HG02981 (cell line): Measurements from ENCODE around the gene BCORL1.
A peak's percentile ranks its signal among the peaks of the same experiment; 100 is the strongest.

Experiments used
- ATAC-seq: cut with Tn5 transposase; IDR thresholded peaks from one replicate; pipeline ENCODE4 v1.9.1; 2021; ENCODE audit warnings: mild to moderate bottlenecking, moderate library complexity; ENCODE audit not compliant: unreplicated experiment

The BCORL1 gene, protein sequence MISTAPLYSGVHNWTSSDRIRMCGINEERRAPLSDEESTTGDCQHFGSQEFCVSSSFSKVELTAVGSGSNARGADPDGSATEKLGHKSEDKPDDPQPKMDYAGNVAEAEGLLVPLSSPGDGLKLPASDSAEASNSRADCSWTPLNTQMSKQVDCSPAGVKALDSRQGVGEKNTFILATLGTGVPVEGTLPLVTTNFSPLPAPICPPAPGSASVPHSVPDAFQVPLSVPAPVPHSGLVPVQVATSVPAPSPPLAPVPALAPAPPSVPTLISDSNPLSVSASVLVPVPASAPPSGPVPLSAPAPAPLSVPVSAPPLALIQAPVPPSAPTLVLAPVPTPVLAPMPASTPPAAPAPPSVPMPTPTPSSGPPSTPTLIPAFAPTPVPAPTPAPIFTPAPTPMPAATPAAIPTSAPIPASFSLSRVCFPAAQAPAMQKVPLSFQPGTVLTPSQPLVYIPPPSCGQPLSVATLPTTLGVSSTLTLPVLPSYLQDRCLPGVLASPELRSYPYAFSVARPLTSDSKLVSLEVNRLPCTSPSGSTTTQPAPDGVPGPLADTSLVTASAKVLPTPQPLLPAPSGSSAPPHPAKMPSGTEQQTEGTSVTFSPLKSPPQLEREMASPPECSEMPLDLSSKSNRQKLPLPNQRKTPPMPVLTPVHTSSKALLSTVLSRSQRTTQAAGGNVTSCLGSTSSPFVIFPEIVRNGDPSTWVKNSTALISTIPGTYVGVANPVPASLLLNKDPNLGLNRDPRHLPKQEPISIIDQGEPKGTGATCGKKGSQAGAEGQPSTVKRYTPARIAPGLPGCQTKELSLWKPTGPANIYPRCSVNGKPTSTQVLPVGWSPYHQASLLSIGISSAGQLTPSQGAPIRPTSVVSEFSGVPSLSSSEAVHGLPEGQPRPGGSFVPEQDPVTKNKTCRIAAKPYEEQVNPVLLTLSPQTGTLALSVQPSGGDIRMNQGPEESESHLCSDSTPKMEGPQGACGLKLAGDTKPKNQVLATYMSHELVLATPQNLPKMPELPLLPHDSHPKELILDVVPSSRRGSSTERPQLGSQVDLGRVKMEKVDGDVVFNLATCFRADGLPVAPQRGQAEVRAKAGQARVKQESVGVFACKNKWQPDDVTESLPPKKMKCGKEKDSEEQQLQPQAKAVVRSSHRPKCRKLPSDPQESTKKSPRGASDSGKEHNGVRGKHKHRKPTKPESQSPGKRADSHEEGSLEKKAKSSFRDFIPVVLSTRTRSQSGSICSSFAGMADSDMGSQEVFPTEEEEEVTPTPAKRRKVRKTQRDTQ (N-terminal part only)

DNA sequence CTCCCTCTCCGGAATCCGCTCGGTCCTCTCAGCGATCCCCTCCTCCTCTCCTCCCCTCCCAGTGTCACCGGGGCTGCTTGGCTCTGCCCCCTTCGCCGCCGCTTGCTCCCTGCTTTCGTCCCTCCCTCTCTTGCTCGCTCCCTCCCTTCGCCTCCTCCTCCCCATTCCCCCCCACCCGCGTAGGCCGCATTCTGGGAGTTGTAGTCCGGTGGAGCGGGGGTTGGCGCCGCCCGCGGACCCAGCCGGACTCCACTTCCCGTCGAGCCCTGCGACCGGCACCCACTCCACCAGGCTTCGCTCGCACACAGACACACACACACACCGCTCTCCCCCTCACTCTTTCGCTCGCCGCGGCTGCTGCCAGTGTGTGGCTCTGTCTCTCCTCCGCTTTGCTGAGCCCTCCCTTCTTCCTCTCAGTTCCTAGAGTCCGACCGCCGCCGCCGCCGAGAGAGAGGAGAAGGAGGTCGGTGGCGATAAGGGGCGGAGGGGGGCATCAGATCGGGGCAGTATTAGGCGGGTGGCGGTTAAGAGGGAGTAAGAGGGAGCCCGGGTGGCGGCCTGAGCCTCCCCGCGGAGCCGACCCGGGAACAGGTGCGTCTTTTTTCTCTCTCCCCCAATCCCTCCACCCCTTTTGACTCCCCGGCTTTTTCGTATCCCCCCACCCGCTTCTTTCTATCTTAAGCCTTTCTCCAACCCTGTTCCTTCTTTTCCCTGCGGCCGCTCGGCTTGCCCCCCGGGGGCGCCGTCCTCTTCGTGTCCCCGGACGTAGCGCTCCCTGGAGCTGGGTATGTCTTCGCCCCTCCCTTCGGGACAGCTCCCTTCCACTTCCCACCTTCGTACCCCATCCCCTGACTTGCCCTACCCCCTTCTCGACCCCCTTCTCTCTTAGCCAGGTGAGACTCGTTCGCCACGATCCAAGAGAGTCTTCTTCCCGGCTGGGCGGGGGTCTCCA lies at the start of gene BCORL1:
Gene BCORL1, plus strand, starts transcription at position 336 of the 952 bp plus-strand sequence. CDS start 22,597 bp downstream, outside the sequence.
- peak; percentile 89 for ATAC-seq

DNA sequence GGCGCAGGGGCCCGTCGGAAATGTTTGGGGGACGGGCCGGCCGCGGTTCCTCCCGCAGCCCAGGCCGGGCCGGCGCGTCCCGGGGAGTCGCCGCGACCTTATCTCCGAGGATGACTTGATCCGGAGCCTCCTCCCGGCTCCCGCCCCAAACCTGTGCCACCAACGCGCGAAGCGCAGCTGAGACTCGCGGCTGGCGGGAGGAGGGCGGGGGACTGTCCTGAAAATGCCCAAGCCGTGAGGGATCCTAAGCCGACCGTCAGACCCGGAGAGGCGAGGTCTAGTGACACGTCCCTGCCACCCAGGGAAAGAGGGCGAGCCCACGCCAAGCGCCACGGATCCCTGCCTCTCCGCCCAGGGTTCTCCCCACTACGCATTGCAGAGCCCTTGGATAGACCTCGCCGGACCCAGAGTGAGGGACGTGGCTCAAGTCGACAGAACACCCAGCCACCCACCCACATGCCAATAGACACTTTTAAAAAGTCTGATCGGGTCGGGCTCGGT lies 49.6 kb upstream of the BCORL1 start:
- ATAC-seq = peak; percentile 4

DNA sequence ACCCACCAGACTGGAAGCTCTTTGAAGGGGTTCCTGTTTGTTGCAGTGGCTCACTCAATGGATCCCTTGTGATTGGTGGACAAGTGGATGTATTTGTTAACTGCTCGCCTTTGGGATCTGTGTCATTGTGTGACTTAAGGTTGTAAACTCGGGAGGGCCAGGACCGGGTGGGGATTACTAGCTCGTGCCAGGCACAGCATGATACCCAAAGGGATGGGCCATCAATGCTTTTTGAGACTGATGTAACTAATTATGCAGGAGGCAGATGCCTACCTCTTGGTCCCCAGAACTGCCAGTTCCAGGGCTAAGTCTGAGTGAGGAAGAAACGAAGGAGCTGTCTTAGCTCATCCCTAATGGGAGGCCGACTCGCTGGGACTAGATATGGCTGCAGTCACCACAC lies 48.7 kb upstream of the BCORL1 start:
- ATAC-seq = no peak

DNA sequence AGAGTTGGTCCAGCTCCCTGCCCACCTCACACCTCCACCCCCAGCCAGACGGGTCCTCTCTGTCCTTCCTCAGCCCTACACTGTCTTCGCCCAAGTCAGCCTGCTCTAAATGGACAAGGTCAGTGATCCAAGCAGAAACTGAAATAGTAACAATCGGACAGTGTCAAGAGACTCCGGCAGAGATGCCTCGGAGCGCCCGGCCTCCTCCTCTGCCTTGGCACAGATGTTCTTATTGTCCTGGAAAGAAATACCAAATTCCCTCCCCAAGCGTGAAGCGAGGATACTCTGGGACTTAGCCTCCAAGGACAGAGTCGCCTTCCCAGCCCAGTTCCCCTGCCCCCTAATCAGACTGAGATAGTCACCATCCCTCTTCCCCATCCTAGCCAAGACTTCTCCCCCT lies 48.0 kb upstream of the BCORL1 start:
- no peak for ATAC-seq

DNA sequence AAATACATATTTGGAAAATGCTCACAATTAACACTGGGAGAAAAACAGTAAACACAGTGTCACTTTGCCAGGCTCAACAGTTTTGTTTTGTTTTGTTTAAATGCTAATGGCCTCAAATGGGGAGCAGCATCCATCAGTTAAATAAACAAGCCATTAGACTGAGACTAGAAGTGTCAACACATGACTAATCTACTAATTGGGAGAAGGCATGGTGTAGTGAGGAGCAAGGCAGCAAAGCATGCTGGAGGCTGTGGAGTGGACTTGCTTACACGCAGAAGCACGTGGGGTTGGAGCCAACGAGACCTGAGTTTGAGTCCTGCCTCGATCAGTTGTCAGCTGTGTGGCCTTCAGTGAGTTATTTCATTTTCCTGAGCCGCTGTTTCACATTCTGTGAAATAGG lies 47.5 kb upstream of the BCORL1 start:
- no peak for ATAC-seq

DNA sequence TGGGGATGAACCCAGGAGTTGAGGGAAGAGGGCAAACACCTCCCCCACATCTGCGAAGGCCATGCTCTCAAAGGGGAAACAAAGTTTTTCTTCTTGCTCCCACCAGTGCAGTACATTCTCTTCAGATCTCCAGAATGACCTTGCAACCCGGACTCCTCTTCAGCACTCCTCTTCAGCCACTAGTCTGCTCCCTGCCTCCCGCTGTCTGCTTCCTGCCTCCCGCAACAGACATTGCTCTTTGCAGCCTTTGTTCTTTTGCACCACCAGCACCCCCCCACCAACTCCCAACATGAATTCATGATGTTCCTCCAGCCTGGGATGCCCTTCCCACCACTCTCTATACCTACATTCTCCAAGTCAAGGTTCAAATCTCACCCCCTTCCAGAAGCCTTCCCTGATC lies 44.4 kb upstream of the BCORL1 start:
- ATAC-seq = no peak

DNA sequence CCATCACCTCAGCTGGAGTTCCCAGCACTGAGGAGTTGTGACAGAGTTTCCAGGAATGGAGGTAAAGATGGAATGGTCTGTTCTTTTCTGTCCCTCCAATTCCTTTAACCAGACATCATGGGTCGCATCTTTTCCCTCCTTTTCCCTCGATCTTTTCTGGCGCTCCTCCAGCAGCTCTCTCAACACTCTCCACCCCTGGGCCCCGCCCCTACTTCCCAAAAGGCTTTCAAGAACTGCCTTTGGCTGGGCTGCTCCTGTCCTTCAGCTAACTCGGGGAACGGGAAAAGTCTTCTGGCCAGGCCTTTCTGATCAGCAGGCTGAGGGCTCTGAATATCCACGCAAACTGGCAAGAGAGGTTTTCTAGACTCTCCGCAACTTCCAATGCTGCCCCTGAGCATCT lies 42.4 kb upstream of the BCORL1 start:
- no peak for ATAC-seq

DNA sequence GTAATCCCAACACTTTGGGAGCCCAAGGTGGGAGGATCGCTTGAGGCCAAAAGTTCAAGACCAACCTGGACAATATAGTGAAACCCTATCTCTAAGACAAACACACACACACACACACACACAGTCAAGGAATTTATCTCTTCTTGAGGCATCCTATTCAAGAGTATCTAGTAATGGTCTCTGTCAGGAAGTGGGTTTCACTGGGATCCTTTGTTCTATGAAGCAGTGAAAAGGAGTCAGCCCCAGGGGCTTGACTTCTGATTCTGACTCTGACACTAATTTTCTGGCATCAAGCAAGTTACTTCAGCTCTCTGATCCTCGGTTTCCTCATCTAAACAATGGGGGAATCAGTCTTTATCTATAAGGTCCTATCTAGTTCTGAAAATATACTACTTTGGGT lies 41.7 kb upstream of the BCORL1 start:
- no peak for ATAC-seq

DNA sequence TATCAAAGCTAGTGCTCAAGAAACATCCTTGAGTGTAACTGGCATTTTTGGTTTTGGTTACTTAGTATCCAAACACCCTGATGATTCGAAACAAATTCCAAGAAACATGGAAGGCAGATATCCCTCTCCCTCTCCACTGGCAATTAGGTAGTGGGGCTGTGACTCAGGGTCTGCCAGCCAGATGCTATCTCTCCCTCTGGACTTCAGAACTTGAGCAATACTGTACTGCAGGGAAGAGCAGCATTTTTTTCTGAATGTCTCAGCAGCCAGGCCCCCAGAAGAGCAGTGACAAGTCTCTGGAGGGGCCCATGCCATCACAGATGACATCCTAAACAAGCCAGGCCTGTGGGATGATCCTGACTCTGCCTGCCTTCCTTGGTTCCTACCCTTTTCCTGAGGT lies 37.3 kb upstream of the BCORL1 start:
- no peak for ATAC-seq

DNA sequence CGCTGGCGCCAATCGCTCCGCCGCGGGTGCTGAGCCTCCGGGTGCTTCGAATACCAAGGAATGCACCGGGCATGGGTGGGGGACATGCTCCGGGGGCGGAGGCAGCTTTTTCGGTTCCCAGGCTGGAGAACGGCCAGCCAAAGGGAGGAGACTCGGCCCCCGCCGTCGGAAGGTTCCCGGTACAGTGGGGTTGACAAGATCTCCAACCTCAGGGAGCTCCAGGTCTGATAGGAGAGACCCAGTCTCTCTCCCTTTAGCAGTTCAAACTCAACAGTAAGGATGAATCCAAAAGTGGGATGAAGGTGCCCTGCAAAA lies 29.1 kb upstream of the BCORL1 start:
- ATAC-seq = no peak

DNA sequence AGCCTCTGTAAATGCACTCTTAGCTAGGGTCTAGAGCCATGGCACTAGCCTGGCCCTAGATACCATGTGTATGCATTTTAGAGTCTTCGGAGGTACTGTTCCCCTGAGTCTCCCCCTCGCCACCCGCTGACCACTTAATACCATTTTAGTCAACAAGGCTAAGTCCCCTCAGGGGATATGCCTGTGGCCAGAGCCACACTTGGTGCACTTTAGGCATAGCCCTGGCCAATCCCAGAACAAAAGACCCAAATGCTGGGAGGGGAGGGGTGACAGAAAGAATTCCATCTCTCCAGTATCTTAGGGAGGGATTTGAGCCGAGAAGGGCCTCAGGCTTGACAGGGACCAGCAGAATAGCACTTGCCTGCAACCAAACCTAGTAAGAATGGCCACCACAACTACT lies 28.6 kb upstream of the BCORL1 start:
- ATAC-seq = no peak

DNA sequence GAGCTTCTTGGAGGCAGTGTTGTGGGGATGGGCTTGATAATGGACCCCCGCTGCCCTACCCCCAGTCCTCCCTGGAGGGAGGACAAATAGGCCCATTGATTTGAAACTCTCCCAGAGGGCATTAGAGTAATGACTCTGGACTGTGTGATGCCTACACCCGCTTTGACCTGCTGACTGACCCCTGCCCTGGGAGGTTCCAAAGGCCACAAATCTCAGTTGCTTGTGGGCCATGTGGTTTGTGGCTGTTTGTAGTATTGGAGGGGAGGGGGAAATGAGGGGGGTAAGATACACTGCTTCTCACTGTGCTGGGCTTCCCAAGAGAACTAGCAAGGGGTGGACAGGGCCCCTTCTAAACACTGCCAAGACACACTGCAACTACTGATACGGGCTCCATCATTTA lies 27.6 kb upstream of the BCORL1 start:
- no peak for ATAC-seq

DNA sequence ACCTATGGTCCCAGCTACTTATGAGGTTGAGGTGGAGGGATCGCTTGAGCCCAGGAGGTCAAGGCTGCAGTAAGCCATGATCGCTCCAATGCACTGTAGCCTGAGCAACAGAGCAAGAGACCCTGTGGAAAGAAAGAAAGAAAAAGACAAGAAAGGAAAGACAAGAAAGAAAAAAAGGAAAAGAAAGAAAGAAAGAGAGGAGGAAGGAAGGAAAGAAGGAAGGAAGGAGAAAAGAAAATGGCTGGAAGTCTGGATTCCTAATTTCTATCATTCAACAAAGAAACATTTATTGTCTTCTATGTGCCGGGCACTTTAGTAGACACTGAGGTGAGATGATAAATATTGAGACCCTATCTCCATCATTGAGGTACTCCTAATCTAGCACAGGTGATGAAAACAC lies 26.8 kb upstream of the BCORL1 start:
- no peak for ATAC-seq

DNA sequence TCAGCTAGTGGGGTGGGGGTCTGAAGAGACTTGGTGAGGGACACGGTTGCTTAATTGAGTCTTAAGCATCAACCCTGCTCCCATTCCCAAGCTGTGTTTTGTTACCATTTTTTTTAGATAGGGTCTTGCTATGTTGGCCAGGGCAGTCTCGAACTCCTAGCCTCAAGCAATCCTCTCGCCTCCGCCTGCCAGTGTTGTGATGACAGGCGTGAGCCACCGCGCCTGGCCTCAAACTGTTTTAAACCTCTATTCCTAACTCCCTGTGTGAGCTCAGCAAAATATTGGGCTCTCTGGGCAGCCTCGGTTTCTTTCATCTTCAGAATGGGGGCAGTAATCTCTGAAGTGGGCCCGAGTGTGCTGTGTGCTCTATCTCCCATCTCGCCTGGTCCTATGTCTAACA lies 26.3 kb upstream of the BCORL1 start:
- no peak for ATAC-seq

DNA sequence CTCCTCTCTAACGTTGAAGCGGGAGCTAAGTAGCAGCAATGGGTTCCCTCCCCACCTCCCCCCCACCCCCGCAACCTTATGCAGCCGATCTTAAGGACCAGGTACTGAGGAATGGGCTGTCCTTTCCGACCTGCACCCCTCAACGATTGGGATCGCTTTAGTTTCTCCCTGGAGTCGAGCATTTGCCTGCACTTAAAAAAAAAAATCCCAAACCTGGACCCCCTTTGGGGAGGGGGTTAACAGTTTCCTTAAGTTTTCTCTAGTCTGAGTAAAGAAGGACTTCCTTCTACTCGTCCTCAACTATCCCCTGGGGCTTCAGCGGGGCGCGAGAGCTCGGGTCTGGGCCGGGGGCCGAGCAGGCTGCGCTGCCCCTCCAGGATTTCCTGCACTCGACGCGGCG lies 25.7 kb upstream of the BCORL1 start:
- ATAC-seq = peak; percentile 2

DNA sequence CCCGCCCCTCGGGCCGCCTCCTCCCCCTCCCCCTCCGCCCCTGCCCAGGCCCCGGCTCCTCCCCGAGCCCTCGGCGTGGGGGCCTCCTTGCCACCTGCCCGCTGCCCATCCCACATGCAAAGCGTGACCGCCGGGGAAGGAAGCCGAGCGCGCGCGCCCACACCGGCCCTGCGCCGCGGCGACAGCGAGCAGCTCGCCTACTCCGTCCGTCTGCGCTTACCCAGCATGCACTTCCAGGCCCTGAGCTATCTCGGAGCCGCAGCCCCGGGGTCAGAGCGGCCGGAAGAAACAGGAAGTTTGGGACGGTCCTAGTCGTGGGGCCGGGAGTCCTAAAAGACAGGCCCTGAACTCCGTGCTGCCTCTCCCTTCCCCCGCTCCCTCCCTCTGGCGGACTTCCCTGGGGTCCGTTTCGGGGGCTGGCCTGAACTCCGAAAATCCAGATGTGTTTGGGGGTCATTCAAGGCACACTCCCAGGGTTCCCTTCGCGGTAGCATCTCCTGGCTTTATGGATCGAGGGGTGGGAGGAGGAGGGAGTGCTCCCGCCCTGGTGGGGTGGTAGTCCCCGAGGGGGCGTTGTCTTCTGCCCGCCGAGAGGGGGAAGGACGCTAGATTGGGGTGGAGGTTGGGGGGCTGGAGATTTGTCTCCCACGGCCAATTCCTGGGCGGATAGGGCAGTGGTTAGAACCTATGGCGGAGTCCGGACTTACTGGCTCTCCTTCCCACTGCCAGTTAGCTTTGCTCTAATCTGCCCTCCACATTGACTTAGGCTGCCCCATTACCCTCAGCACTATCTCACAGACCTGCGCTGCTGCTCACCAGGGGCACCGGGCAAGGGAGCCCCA lies 25.0 kb upstream of the BCORL1 start:
- ATAC-seq = peak; percentile 51

DNA sequence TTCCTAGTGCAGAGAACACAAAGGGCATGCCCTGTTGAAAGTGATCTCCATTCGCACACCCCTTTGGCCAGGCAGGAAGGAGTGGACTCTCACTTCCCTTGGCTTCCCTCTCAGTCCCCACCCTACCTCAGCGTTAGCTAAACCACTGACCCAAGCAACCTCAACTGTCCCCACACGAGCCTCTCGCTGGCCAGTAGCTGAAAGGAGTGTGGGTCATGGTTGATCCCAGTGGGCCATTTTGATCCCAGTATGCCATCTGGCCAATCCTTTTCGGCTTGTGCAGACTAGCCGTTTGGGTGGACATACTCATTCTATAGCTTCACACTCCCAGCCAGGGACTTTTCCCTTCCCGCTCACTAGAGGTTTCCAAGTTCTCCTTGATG lies 24.4 kb upstream of the BCORL1 start:
- ATAC-seq = no peak

DNA sequence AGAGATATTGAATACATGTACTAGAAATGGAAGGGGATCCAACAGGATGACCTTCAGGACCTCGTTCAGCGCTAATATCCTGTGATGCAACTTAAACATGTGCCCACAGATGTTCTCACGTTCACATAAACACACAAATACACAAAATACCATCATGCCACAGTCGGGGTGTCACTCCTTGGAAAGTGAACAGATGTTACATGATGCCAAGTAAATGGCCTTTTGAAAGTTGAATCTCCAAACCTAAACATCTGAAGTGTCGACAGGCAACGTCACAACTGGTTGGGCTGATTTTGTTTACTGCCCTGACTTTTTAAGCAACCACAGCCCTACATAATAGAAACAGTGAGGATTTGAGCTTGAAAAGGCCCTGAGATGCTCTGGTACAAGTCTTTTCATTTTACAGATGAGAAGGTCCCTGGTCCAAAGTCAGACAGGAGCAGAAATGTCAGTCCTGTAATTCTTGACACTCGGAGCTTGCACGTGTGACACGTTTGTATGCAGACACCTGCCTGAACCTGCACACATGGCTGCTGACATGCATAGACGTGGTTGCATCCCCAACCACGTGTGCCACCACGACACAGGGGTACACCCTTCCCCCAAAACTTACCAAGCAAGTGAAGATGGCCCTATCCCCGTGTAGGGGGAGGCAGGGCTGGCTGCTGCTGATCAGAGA lies 23.5 kb upstream of the BCORL1 start:
- ATAC-seq = no peak

DNA sequence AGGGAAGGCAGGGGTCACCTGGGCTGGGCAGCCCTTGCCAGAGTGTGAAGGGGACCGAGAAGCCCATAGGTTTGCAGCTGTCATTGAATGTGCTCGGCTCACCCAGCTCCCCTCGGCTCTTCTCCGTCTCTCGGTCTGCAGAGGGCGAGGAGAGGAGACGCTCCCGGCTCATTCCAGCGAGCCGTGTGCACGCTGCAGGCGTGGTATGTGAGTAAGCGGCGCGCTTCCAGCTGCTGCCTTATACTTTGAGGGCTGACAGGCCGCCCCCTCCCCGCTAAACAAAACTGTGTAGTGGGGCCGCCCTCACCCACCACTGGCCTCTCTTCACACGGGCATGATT lies 23.0 kb upstream of the BCORL1 start:
- ATAC-seq = no peak
